ENCODE measurements around the gene PRRT2.

PRRT2 gene

GRCh38 chr16:29815793-29816693, 4.0 kb downstream of the PRRT2 start, which contains the start of gene PAGR1:
Gene PAGR1 (plus strand): TSS chr16:29816152. CDS start chr16:29816526, 374 bp downstream.
- H3K4me3 ChIP-seq (ENCODE audit: low read depth, low read length): peak within 1 kb of the TSS; percentile 78
- TF ChIP-seq CTCF (IDR thresholded peaks at IDR 0.05; ENCODE audit: low read depth, low read length): peak; percentile 80

GRCh38 chr16:29816694-29817441, 4.9 kb downstream of the PRRT2 start:
- TF ChIP-seq CTCF (IDR thresholded peaks at IDR 0.05; ENCODE audit: low read depth, low read length): no peak
- peak overlapping the region; percentile 78 for H3K4me3 ChIP-seq (ENCODE audit: low read depth, low read length)

- no peak for TF ChIP-seq CTCF (IDR thresholded peaks at IDR 0.05; ENCODE audit: low read depth, low read length)
- no peak overlapping the region for H3K4me3 ChIP-seq (ENCODE audit: low read depth, low read length)
Observed at GRCh38 chr16:29818082-29818481, 6.1 kb downstream of the PRRT2 start.

GRCh38 chr16:29819506-29819905, 7.5 kb downstream of the PRRT2 start:
- TF ChIP-seq CTCF (IDR thresholded peaks at IDR 0.05; ENCODE audit: low read depth, low read length): no peak
- peak overlapping the region; percentile 98 for H3K4me3 ChIP-seq (ENCODE audit: low read depth, low read length)

- H3K4me3 ChIP-seq (ENCODE audit: low read depth, low read length): peak within 1 kb of the TSS; percentile 98
Observed at GRCh38 chr16:29820271-29820701, 8.3 kb downstream of the PRRT2 start, which contains the start of gene MVP. Gene MVP (plus strand): TSS chr16:29820462. CDS start chr16:29830550, 10,088 bp downstream.

More at GRCh38 chr16:29820271-29820701, 8.3 kb downstream of the PRRT2 start, which contains the start of gene MVP:
- TF ChIP-seq CTCF (IDR thresholded peaks at IDR 0.05; ENCODE audit: low read depth, low read length): no peak
